AG04450 (cell line): ENCODE results near the gene RPP40. TPM values are rescaled to one million over a fixed set of nuclear protein-coding genes. Genes with fewer than 3 reads are reported as not detected.

Source experiments
- CTCF ChIA-PET: fragments of 300-600, 350-600 bp; formaldehyde crosslinking; extraction: SDS; loops from one replicate; lab custom pipeline; 2022; ENCODE audit warnings: antibody characterized with exemption, inconsistent platforms; lab: Charles Lee
- POLR2A ChIA-PET: fragments of 350-600 bp; formaldehyde crosslinking; extraction: SDS; loops from one replicate; lab custom pipeline; 2021; ENCODE audit warnings: antibody characterized with exemption, inconsistent platforms; lab: Yijun Ruan, JAX
- DNase-seq: peaks from one replicate; pipeline ENCODE4 v3.0.0-alpha.2; 2011; ENCODE audit warnings: low read depth, low spot score
- H3K27ac ChIP-seq: one replicate; pipeline ENCODE4 v1.5.1; 2012; ENCODE audit warnings: low read depth, low read length, control low read depth
- H3K27me3 ChIP-seq: one replicate; pipeline ENCODE4 v1.6.0; 2012; ENCODE audit warnings: low read length; ENCODE audit not compliant: control insufficient read depth, insufficient read depth
- H3K4me3 ChIP-seq: 2 replicates; pipeline ENCODE4 v1.5.1; 2011; ENCODE audit warnings: mild to moderate bottlenecking, low read depth, low read length, control low read depth
- H3K9me3 ChIP-seq: 2 replicates; pipeline ENCODE4 v1.5.1; 2012; ENCODE audit warnings: low read length; ENCODE audit not compliant: control insufficient read depth, insufficient read depth
- CTCF ChIP-seq: IDR thresholded peaks from 2 replicates; pipeline ENCODE4 v1.5.1; 2011; ENCODE audit warnings: low read depth, low read length, control low read depth, inconsistent platforms
- polyA plus RNA-seq: library from polyadenylated mRNA; depleted of rRNA; stranded (reverse); fragments of >200 nt; gene quantifications from 2 replicates; pipeline ENCODE4 v1.2.3, GENCODE V29; 2011

The RPP40 gene
- polyA plus RNA-seq, 1 experiment = 8.2 TPM

DNA sequence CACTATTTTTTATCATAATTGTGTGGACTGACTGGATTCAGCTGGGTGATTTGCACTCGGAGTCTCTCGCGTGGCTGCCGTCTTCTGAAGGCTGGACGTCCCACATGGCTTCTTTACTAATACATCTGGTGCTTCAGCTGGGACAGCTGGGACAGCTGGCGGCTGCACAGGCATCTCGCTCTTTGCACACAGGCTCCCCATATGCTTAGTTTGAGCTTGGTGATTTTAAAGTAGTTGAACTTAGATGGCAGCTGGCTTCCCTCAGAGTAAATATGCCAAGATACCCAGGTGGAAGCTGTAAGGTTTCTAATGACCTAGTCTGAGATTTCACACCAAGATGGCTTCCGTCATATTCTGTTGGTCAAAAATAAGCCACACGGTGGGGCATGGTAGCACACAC, 42.6 kb upstream of the RPP40 start:
- no peak overlapping the region for H3K27ac ChIP-seq
- H3K9me3 ChIP-seq = peaks cover 5% of the 10 kb centered on the region
- ChIA-PET CTCF (interaction anchor here (3.9 kb wide), 1 partner anchor 16 kb away, joined by 14 read pairs; no protein-coding TSS in a partner anchor), POLR2A (no interaction called here)
- peaks cover 3% of the 10 kb centered on the region for H3K27me3 ChIP-seq
- DNase-seq = no peak
- H3K4me3 ChIP-seq = no peak overlapping the region
- no peak for TF ChIP-seq CTCF

GRCh38 chr6:5045416-5045815, 41.6 kb upstream of the RPP40 start:
- POLR2A ChIA-PET = no interaction called here
- CTCF ChIA-PET = interaction anchor here (0.6 to 3.9 kb wide), 3 partner anchors 12 to 369 kb away, joined by 3 to 14 read pairs (median 9); no protein-coding TSS in a partner anchor
- Histone ChIP-seq H3K9me3 (peaks cover 5% of the 10 kb centered on the region), H3K27me3 (peaks cover 3% of the 10 kb centered on the region), H3K27ac (no peak overlapping the region), H3K4me3 (peak overlapping the region; percentile 13)
- no peak for TF ChIP-seq CTCF
- DNase-seq = no peak

- Histone ChIP-seq H3K4me3 (no peak overlapping the region), H3K27me3 (peaks cover 3% of the 10 kb centered on the region), H3K9me3 (peaks cover 5% of the 10 kb centered on the region), H3K27ac (no peak overlapping the region)
- no peak for DNase-seq
- TF ChIP-seq CTCF = no peak
- CTCF ChIA-PET = interaction anchor here (1.1 to 3.9 kb wide), 2 partner anchors 12 to 14 kb away, joined by 3 to 14 read pairs; no protein-coding TSS in a partner anchor
- POLR2A ChIA-PET = no interaction called here
Observed at GRCh38 chr6:5044866-5045265, 41.0 kb upstream of the RPP40 start.

DNA sequence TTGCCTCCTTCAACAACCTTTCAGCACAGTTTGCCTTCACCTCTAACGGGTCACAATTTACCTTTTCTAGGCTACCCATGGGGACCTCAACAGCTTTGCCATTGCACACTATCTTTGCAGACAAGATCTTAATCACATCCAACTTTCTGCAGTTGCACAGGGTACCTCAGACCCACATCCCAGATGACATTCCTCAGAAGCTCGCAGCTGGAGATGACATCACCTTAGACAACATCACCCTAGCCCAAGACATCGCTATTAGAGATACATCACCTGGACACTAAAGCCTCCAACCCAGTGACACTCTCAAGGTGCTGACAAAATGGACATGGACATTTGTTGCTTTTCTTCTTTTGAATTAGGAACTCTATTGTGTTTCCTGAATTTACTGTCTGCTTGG, 38.6 kb upstream of the RPP40 start:
- POLR2A ChIA-PET = no interaction called here
- CTCF ChIA-PET = interaction anchor here (1.0 kb wide), 1 partner anchor 12 kb away, joined by 4 read pairs; no protein-coding TSS in a partner anchor

More for the DNA sequence above, 38.6 kb upstream of the RPP40 start:
- no peak for TF ChIP-seq CTCF
- no peaks in the 10 kb centered on the region for H3K27me3 ChIP-seq
- no peak overlapping the region for H3K4me3 ChIP-seq
- no peaks in the 10 kb centered on the region; the same call in 1 of the 2 replicates for H3K9me3 ChIP-seq
- H3K27ac ChIP-seq = no peak overlapping the region
- DNase-seq = no peak
